Parathyroid adenoma (tissue), 2 donors: ENCODE measurements around the gene TRIM63.

ENCODE experiments used
- H2AFZ ChIP-seq: fragments of 300-600 bp; sonication (generic); one replicate; pipeline ENCODE4 v1.7.0; 2017; ENCODE audit warnings: antibody characterized with exemption, mild to moderate bottlenecking
- H3K27ac ChIP-seq: fragments of 300-600 bp; sonication (generic); one replicate; pipeline ENCODE4 v1.7.0; 2017
- H3K27me3 ChIP-seq: fragments of 300-600 bp; sonication (generic); one replicate; pipeline ENCODE4 v1.7.0; 2017; ENCODE audit warnings: low read length; ENCODE audit not compliant: control insufficient read depth, insufficient read depth
- H3K36me3 ChIP-seq: fragments of 300-600 bp; sonication (generic); one replicate; pipeline ENCODE4 v1.7.0; 2017; ENCODE audit warnings: low read length; ENCODE audit not compliant: control insufficient read depth, insufficient read depth
- H3K4me1 ChIP-seq: fragments of 300-600 bp; sonication (generic); one replicate; pipeline ENCODE4 v1.7.0; 2017; ENCODE audit warnings: control low read depth
- H3K4me2 ChIP-seq: fragments of 300-600 bp; sonication (generic); one replicate; pipeline ENCODE4 v1.7.0; 2017; ENCODE audit warnings: low read length
- H3K4me3 ChIP-seq: fragments of 300-600 bp; sonication (generic); one replicate; pipeline ENCODE4 v1.7.0; 2017; ENCODE audit warnings: low read depth, low read length
- H3K79me2 ChIP-seq: fragments of 300-600 bp; sonication (generic); one replicate; pipeline ENCODE4 v1.7.0; 2017; ENCODE audit warnings: control low read depth
- H3K9ac ChIP-seq: fragments of 300-600 bp; sonication (generic); one replicate; pipeline ENCODE4 v1.7.0; 2017; ENCODE audit warnings: mild to moderate bottlenecking
- H3K9me3 ChIP-seq: fragments of 300-600 bp; sonication (generic); one replicate; pipeline ENCODE4 v1.7.0; 2017; ENCODE audit warnings: low read length; ENCODE audit not compliant: control insufficient read depth
- CTCF ChIP-seq: fragments of 300-600 bp; sonication (generic); IDR thresholded peaks from one replicate; pipeline ENCODE4 v1.7.0; 2017; ENCODE audit warnings: antibody characterized with exemption, mild to moderate bottlenecking
- donor health status: primary hyperparathyroidism.

Gene TRIM63

DNA sequence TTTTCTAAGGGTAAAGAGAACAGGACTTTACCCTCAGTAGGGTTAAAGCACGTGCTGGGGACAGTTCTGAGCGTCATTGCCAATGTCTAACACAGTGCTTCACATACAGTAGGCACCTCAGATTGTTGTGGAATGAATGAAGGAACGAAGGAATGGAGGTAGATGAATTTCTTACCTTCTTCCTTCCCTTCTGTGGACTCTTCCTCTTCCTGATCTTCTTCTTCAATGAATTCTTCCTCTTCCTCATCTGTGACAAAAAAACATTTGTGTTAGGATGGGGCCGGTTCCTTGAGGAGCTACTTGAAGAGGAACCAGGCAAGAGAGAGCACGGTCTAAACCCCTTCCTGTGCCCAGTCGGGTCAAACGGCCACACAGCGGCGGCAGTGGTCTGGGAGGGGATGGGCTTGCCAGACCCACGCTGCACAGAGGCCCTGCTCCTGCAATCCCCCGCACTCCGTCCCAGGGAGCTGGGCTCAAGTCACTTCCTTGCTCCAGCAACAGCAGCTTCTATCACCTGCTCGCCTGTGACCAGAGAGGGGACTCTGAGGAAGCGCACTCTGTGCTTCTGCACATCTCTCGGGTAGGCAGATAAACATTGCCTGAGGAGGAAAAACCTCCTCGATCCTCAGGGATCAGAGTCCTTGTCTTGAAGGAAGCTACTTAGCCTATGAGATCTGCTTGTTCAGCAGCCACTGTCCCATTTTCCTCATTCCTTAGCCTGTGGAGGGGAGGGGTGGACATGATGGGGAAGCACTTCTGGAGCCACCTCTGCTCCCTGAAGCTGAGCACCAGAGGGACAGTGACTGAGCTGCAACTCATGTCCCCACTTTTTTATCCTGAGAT, 13.5 kb downstream of the TRIM63 start:
- Histone ChIP-seq H3K4me2 (no peak overlapping the region), H3K27me3 (no peaks in the 10 kb centered on the region), H3K4me1 (no peaks in the 10 kb centered on the region), H2AFZ (no peak overlapping the region), H3K27ac (no peak overlapping the region), H3K79me2 (no peaks in the 10 kb centered on the region), H3K9ac (no peak overlapping the region), H3K36me3 (no peaks in the 10 kb centered on the region), H3K4me3 (no peak overlapping the region), H3K9me3 (no peaks in the 10 kb centered on the region)
- TF ChIP-seq CTCF = no peak

DNA sequence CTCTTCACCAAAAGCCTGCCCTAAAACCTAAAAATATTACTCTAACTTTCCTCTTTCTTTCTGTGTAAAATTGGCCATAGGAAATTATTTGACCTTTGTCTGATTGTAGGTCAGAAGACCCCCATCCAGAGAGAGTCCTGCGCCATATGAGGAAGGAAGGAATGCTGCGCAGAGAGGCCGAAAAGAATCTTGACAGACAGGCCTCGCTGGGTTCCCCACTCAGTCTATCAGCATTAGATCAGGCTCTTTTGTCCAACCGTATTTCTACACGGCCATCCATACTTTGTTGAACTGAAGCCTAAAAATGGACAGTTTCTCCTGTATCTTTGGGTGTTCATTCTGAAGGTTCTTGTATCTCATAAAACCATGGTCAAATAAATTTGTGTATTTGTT, 17.2 kb downstream of the TRIM63 start:
- H3K4me2 ChIP-seq = no peak overlapping the region
- no peak overlapping the region for H3K4me3 ChIP-seq
- no peak overlapping the region for H3K27ac ChIP-seq
- no peaks in the 10 kb centered on the region for H3K4me1 ChIP-seq
- H3K79me2 ChIP-seq = no peaks in the 10 kb centered on the region
- no peaks in the 10 kb centered on the region for H3K36me3 ChIP-seq
- no peaks in the 10 kb centered on the region for H3K9me3 ChIP-seq
- peaks cover 17% of the 10 kb centered on the region for H3K27me3 ChIP-seq
- no peak overlapping the region for H2AFZ ChIP-seq
- TF ChIP-seq CTCF = no peak
- H3K9ac ChIP-seq = no peak overlapping the region

GRCh38 chr1:26049531-26050247, 17.7 kb downstream of the TRIM63 start:
- H3K9me3 ChIP-seq = no peaks in the 10 kb centered on the region
- TF ChIP-seq CTCF = no peak
- no peaks in the 10 kb centered on the region for H3K79me2 ChIP-seq
- H3K27me3 ChIP-seq = peaks cover 18% of the 10 kb centered on the region
- no peaks in the 10 kb centered on the region for H3K36me3 ChIP-seq
- H3K4me3 ChIP-seq = no peak overlapping the region
- H2AFZ ChIP-seq = no peak overlapping the region
- H3K4me2 ChIP-seq = no peak overlapping the region
- H3K27ac ChIP-seq = no peak overlapping the region
- H3K4me1 ChIP-seq = no peaks in the 10 kb centered on the region
- no peak overlapping the region for H3K9ac ChIP-seq

- no peak for TF ChIP-seq CTCF
- Histone ChIP-seq H3K36me3 (no peaks in the 10 kb centered on the region), H2AFZ (no peak overlapping the region), H3K4me1 (no peaks in the 10 kb centered on the region), H3K4me3 (no peak overlapping the region), H3K9me3 (no peaks in the 10 kb centered on the region), H3K4me2 (no peak overlapping the region), H3K27ac (no peak overlapping the region), H3K79me2 (no peaks in the 10 kb centered on the region), H3K27me3 (peaks cover 18% of the 10 kb centered on the region), H3K9ac (no peak overlapping the region)
Measured at GRCh38 chr1:26047278-26047874, 20.1 kb downstream of the TRIM63 start.
